AG09309 (cell line): ENCODE measurements around the gene GCN1.
"Not testable (repeated sequence)": the region's sequence is repeated elsewhere in the genome, so short reads cannot be mapped to it uniquely, and the experiment has no call there.

Experiments used
- DNase-seq: peaks from one replicate; pipeline ENCODE4 v3.0.0-alpha.2; 2010; ENCODE audit warnings: low read depth
- H3K4me3 ChIP-seq: 2 replicates; pipeline ENCODE4 v1.5.1; 2011; ENCODE audit warnings: mild to moderate bottlenecking, low read depth, low read length, moderate library complexity; ENCODE audit not compliant: control insufficient read depth
- CTCF ChIP-seq: IDR thresholded peaks from 2 replicates; pipeline ENCODE4 v1.5.1; 2011; ENCODE audit warnings: mild to moderate bottlenecking, low read depth, low read length, inconsistent platforms; ENCODE audit not compliant: insufficient read depth, control insufficient read depth; ENCODE audit errors: missing control alignments

The GCN1 gene

DNA sequence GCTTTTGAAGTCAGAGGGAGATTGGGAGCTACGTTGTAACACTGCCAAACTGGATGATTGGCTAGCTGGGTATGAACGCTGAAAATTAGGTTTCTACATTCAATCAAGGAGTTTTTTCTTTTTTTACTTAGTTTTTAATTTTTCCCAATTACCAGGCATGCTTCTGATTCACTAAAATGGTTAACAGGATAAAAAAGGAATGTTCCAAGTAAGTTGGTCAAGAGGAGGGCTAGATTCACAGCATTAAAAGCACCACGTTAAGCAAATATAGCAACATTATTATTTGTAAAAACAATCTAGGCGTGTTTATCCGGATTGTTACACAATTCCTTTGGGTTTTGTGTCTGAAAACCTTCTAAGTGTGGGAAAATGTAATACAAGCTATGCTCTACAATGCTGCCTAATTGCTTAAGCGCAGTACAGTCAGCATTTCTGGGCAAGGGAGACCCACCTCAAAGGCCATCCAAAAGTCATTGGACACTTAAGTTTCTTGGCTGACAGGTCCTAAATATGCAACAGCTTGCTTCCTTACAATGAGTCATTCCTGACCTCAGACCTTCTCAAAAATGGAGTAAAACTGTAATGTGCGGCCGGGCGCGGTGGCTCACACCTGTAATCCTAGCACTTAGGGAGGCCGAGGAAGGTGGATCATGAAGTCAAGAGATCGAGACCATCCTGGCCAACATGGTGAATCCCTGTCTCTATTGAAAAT is 5.2 kb upstream of the GCN1 start:
- H3K4me3 ChIP-seq = peak overlapping the region; percentile 75
- no peak for TF ChIP-seq CTCF
- DNase-seq = peak; percentile 84

- DNase-seq = no peak
- no peak for TF ChIP-seq CTCF
- peak overlapping the region; percentile 75 for H3K4me3 ChIP-seq
Observed at GRCh38 chr12:120199025-120199424, 4.5 kb upstream of the GCN1 start.

GRCh38 chr12:120197542-120197887 is 3.0 kb upstream of the GCN1 start:
- no peak overlapping the region for H3K4me3 ChIP-seq
- no peak for DNase-seq
- no peak for TF ChIP-seq CTCF

- not testable (repeated sequence) for H3K4me3 ChIP-seq, DNase-seq
Observed at GRCh38 chr12:120196817-120197541, 2.5 kb upstream of the GCN1 start.

GRCh38 chr12:120196363-120196762 is 1.8 kb upstream of the GCN1 start:
- H3K4me3 ChIP-seq = no peak overlapping the region
- no peak for DNase-seq
- TF ChIP-seq CTCF = no peak

DNA sequence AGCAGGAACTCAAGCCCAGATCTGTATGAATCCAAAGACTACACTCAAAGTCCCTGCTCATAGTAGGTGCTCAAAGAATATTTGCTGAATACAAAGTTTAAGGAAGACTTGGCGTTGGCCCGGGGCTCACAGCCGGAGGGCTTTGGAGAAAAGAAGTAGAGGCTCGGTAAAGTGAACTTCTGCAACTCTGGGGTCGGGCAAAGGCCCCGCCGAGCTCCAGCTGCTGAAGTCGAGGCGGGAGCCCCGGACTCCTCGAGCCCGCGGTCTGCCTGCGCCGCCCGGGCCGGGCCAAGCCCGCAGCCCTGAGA is 335 bp downstream of the GCN1 start:
- H3K4me3 ChIP-seq = peak overlapping the region; percentile 64
- no peak for TF ChIP-seq CTCF
- no peak for DNase-seq

DNA sequence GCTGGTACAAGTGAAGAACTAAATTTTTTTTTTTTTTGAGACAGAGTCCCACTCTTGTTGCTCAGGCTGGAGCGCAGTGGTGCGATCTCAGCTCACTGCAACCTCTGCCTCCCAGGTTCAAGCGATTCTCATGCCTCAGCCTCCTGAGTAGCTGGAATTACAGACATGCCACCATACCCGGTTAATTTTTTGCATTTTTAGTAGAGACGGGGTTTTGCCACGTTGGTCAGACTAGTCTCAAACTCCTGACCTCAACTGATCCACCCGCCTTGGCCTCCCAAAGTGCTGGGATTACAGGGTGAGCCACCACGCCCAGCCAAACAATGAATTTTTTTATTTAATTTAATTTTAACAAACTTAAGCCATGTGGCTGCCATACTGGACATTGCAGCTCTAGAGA is 1.2 kb downstream of the GCN1 start:
- DNase-seq = not testable (repeated sequence)
- H3K4me3 ChIP-seq = peak overlapping the region; percentile 64; the same call in 1 of the 2 replicates
